Measurements from ENCODE around the gene NINL. TPM values are rescaled to one million over a fixed set of nuclear protein-coding genes. Genes with fewer than 3 reads are reported as not detected.

The NINL gene
- total RNA-seq, 1 experiment from 2014 or later = 7.2 TPM

GRCh38 chr20:25477014-25477882 lies 108.1 kb downstream of the NINL start:
- intact Hi-C loops (cut with micrococcal nuclease) = no loop called here
- H3K79me2 ChIP-seq (ENCODE audit: insufficient read depth, low read length) = no peaks in the 10 kb centered on the region
- no TSS peak for BruUV-seq (replicated peaks)
- ChIA-PET RAD21 (ENCODE audit: low non-redundant PET in 1 of 2, low total read pairs in 2 of 2, uncharacterized antibody in 2 of 2, unreplicated experiment in 2 of 2) (no interaction called here), CTCF (no interaction called here), POLR2A (no interaction called here)
- H3K9ac ChIP-seq (ENCODE audit: low read length) = no peak overlapping the region
- ATAC-seq = no peak
- no peaks in the 10 kb centered on the region for H4K20me1 ChIP-seq (ENCODE audit: insufficient read depth)
- no peak overlapping the region for H3K4me2 ChIP-seq (ENCODE audit: low read length)
- DNase-seq (ENCODE audit: low read depth, low spot score) = no peak
- H3K9me3 ChIP-seq (ENCODE audit: control insufficient read depth in 1 of 2, insufficient read depth in 1 of 2, low read depth in 1 of 2, low read length in 2 of 2) = no peaks in the 10 kb centered on the region
- no peak for TF ChIP-seq FOSL1 (IDR thresholded peaks at IDR 0.05; ENCODE audit: low read depth)
- TF ChIP-seq POLR2A (IDR thresholded peaks at IDR 0.05; ENCODE audit: borderline replicate concordance, extremely low read depth, insufficient read depth, insufficient read length) = no peak
- no peak for TF ChIP-seq ELF1 (IDR thresholded peaks at IDR 0.05; ENCODE audit: borderline replicate concordance, low read depth)
- TF ChIP-seq SIN3A (IDR thresholded peaks at IDR 0.05; ENCODE audit: low read depth) = no peak
- TF ChIP-seq EGR1 (IDR thresholded peaks at IDR 0.05; ENCODE audit: low read depth) = no peak
- no peak for TF ChIP-seq EZH2 (IDR thresholded peaks at IDR 0.05)
- no peak for TF ChIP-seq POLR2AphosphoS5 (IDR thresholded peaks at IDR 0.05; ENCODE audit: low read depth, low read length)
- no peak for TF ChIP-seq EZH2phosphoT487 (IDR thresholded peaks at IDR 0.05; ENCODE audit: borderline replicate concordance)
- TF ChIP-seq, protein P1, sequence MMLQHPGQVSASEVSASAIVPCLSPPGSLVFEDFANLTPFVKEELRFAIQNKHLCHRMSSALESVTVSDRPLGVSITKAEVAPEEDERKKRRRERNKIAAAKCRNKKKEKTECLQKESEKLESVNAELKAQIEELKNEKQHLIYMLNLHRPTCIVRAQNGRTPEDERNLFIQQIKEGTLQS (IDR thresholded peaks at IDR 0.05) = no peak
- TF ChIP-seq JUND (IDR thresholded peaks at IDR 0.05) = no peak
- no peak for TF ChIP-seq ZBTB33 (IDR thresholded peaks at IDR 0.05; ENCODE audit: extremely low read depth, insufficient replicate concordance, low read length)
- H2AFZ ChIP-seq (ENCODE audit: low read depth, low read length, poor library complexity, severe bottlenecking) = no peak overlapping the region
- H3K4me3 ChIP-seq (replicated peaks in 1 of 2; ENCODE audit: low read depth in 1 of 2, low read length in 2 of 2) = no peak overlapping the region
- H3K36me3 ChIP-seq (ENCODE audit: control insufficient read depth in 1 of 2, insufficient read depth in 2 of 2, low read length in 2 of 2) = no peaks in the 10 kb centered on the region
- no peaks in the 10 kb centered on the region for H3K27me3 ChIP-seq (ENCODE audit: insufficient read depth, low read length)
- H3K4me1 ChIP-seq (ENCODE audit: control insufficient read depth in 1 of 2, insufficient read depth in 2 of 2, low read length in 2 of 2) = no peaks in the 10 kb centered on the region
- H3K9me2 ChIP-seq (ENCODE audit: insufficient read depth) = no peaks in the 10 kb centered on the region
- no peak overlapping the region for H3K27ac ChIP-seq (ENCODE audit: low read depth, low read length)
